Measurements from ENCODE around the gene SNX14. TPM values are rescaled to one million over a fixed set of nuclear protein-coding genes. Genes with fewer than 3 reads are reported as not detected.

SNX14 gene
- total and polyA plus RNA-seq, 4 donors: 45.9 to 171 (median 91.3) TPM

DNA sequence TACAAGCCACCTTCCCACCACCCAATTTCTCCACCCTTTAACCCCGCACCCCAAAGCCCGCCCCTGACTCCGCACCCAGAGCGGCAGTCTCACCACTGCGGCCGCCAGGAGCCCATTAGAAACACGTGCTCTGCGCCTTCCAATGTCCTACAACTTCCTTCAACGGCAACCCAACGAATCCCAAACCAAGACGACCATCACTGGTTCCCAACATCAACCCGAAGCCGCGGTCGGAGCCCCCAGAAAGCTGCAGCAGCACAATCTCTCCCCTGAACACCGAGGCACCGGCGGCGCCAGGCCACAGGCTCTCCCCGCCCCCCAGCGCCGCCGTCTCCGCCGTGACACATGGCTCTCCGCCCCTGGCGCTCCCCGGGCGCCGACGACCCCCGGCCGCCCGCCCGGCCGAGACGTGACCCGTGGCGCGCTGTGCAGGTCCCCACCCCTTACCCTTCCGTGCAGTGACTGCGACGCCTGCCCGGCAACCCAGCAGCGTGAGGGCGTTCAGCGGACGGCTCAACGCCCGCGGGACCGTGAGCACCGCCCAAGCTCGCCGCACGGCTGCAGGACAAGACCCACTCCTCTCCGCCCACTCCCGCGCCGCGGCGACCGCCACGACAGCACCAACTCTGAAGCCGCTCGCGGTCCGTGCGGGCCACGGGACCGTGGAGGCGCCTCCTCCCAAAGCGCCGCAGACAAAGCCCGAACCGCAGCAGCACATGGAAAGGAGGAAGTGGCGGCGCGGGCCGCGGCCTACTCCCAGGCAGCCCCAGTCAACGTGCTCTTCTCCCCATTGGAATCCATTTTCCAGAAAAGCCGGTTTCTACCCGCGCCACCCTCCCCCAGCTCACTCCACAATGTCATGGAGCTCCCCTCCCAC lies 48.5 kb upstream of the SNX14 start:
- Histone ChIP-seq H3K27ac (ENCODE audit: low read depth in 1 of 2, low read length in 1 of 2) (peak overlapping the region; percentile 95 to 98), H3K9me3 (ENCODE audit: control insufficient read depth in 4 of 4, insufficient read depth in 3 of 4, low read length in 3 of 4) (no peaks in the 10 kb centered on the region), H3K27me3 (ENCODE audit: control insufficient read depth in 3 of 3, insufficient read depth in 3 of 3, low read length in 2 of 3) (no peaks in the 10 kb centered on the region), H3K4me1 (ENCODE audit: control insufficient read depth in 5 of 5, insufficient read depth in 5 of 5, low read length in 5 of 5) (peaks cover 0 to 34% (median 3%) of the 10 kb centered on the region in 5 donors), H3K4me3 (peak overlapping the region; percentile 100), H3K9ac (ENCODE audit: insufficient read depth in 1 of 2, low read length in 2 of 2) (peak overlapping the region; percentile 88 to 90), H3K36me3 (ENCODE audit: control insufficient read depth in 4 of 4, insufficient read depth in 4 of 4, low read length in 4 of 4) (peaks cover 1 to 27% (median 14%) of the 10 kb centered on the region in 4 donors)
- ATAC-seq (ENCODE audit: insufficient read depth, low FRiP score) (peak; percentile 2), DNase-seq (peak; percentile 47 to 61 (median 61))
- WGBS, 2 donors: 0 to 1% methylated on average over 78 to 85 of the region's 85 CpGs
- TF ChIP-seq, protein P1, sequence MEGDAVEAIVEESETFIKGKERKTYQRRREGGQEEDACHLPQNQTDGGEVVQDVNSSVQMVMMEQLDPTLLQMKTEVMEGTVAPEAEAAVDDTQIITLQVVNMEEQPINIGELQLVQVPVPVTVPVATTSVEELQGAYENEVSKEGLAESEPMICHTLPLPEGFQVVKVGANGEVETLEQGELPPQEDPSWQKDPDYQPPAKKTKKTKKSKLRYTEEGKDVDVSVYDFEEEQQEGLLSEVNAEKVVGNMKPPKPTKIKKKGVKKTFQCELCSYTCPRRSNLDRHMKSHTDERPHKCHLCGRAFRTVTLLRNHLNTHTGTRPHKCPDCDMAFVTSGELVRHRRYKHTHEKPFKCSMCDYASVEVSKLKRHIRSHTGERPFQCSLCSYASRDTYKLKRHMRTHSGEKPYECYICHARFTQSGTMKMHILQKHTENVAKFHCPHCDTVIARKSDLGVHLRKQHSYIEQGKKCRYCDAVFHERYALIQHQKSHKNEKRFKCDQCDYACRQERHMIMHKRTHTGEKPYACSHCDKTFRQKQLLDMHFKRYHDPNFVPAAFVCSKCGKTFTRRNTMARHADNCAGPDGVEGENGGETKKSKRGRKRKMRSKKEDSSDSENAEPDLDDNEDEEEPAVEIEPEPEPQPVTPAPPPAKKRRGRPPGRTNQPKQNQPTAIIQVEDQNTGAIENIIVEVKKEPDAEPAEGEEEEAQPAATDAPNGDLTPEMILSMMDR (IDR thresholded peaks at IDR 0.05; ENCODE audit: control extremely low read depth, extremely low read depth): no peak

DNA sequence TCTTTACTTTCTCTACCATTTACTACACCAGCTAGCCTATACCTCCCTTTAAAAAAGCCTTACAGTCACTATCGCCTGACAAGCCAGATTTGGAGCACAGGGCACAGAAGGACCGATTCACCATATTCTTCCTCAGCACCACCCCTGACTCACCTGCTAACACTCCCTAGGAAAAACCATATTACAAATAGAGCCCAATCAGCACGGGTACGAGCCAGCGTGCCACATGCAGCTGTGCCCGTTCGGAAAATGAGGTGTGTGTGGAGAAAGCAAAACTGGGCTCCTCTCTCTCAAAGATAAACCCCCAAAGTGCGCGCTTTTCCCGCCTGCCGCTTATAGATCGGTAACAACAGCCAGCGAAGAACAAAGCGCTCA lies 47.9 kb upstream of the SNX14 start:
- DNase-seq (no peak), ATAC-seq (ENCODE audit: insufficient read depth, low FRiP score) (no peak)
- TF ChIP-seq, protein P1 (IDR thresholded peaks at IDR 0.05; ENCODE audit: control extremely low read depth, extremely low read depth): no peak
- H3K9me3 ChIP-seq (ENCODE audit: control insufficient read depth in 4 of 4, insufficient read depth in 3 of 4, low read length in 3 of 4): no peaks in the 10 kb centered on the region
- peak overlapping the region; percentile 100 for H3K4me3 ChIP-seq
- 0 to 1% methylated on average over 14 of the region's 14 CpGs for WGBS, 2 donors
- peaks cover 4 to 30% (median 18%) of the 10 kb centered on the region in 4 donors for H3K36me3 ChIP-seq (ENCODE audit: control insufficient read depth in 4 of 4, insufficient read depth in 4 of 4, low read length in 4 of 4)
- H3K27ac ChIP-seq (ENCODE audit: low read depth in 1 of 2, low read length in 1 of 2): peak overlapping the region in 1 of 2 donors; percentile 68
- peaks cover 0 to 34% (median 3%) of the 10 kb centered on the region in 5 donors for H3K4me1 ChIP-seq (ENCODE audit: control insufficient read depth in 5 of 5, insufficient read depth in 5 of 5, low read length in 5 of 5)
- H3K27me3 ChIP-seq (ENCODE audit: control insufficient read depth in 3 of 3, insufficient read depth in 3 of 3, low read length in 2 of 3): no peaks in the 10 kb centered on the region
- peak overlapping the region; percentile 71 to 88 for H3K9ac ChIP-seq (ENCODE audit: insufficient read depth in 1 of 2, low read length in 2 of 2)

DNA sequence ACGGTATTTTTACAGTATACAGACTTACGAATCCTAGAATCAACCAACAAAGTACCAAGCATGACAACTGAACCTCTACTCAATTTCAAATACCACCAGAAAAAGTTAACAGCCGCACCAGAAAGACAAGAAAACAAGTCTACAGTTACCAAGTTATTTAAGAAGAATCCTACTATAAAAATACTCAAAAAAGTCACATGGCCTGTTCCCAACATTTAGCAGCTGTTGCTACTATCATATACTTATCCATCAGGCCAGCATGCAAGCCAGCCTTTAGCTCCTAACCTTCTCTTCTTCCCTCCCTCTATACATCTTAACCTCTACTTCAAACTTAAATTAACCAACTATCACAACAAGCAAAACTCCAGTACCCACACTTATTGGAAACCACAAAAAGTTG lies 47.2 kb upstream of the SNX14 start:
- WGBS, 2 donors: 43 to 52% methylated on average over 3 of the region's 3 CpGs
- Histone ChIP-seq H3K27me3 (ENCODE audit: control insufficient read depth in 3 of 3, insufficient read depth in 3 of 3, low read length in 2 of 3) (no peaks in the 10 kb centered on the region), H3K9ac (ENCODE audit: insufficient read depth in 1 of 2, low read length in 2 of 2) (peak overlapping the region in 1 of 2 donors; percentile 71), H3K4me1 (ENCODE audit: control insufficient read depth in 5 of 5, insufficient read depth in 5 of 5, low read length in 5 of 5) (peaks cover 0 to 34% (median 3%) of the 10 kb centered on the region in 5 donors), H3K9me3 (ENCODE audit: control insufficient read depth in 4 of 4, insufficient read depth in 3 of 4, low read length in 3 of 4) (no peaks in the 10 kb centered on the region), H3K36me3 (ENCODE audit: control insufficient read depth in 4 of 4, insufficient read depth in 4 of 4, low read length in 4 of 4) (peaks cover 6 to 32% (median 21%) of the 10 kb centered on the region in 4 donors), H3K4me3 (no peak overlapping the region), H3K27ac (ENCODE audit: low read depth in 1 of 2, low read length in 1 of 2) (no peak overlapping the region)
- DNase-seq (peak in 2 of 3 donors; percentile 16 to 47), ATAC-seq (ENCODE audit: insufficient read depth, low FRiP score) (no peak)
- TF ChIP-seq, protein P1 (IDR thresholded peaks at IDR 0.05; ENCODE audit: control extremely low read depth, extremely low read depth): no peak

All from lung (tissue), 12 donors.